H1 (cell line): ENCODE measurements around the gene CCDC81. TPM values are rescaled to one million over a fixed set of nuclear protein-coding genes. Genes with fewer than 3 reads are reported as not detected.

Source experiments
- BACH1 ChIP-seq: IDR thresholded peaks from 2 replicates; pipeline ENCODE4 v1.6.1; 2012; ENCODE audit warnings: low read length, improper control_type of control experiment
- HDAC2 ChIP-seq, 2 experiments: fragments of 300-600 bp in 1 of 2; sonication (generic) in 1 of 2; IDR thresholded peaks; 2 replicates each; pipeline ENCODE4 v1.6.1; 2011 to 2012; ENCODE audit warnings: low read depth in 2 of 2, low read length in 2 of 2, mild to moderate bottlenecking in 2 of 2, moderate library complexity in 2 of 2, borderline replicate concordance in 1 of 2, inconsistent platforms in 1 of 2
- POU5F1 ChIP-seq: IDR thresholded peaks from 2 replicates; pipeline ENCODE4 v1.6.1; 2011; ENCODE audit warnings: low read depth, mild to moderate bottlenecking, low read length, moderate library complexity
- TAF7 ChIP-seq: optimal IDR thresholded peaks from 2 replicates; pipeline ENCODE3; 2011; ENCODE audit warnings: low read depth, mild to moderate bottlenecking, inconsistent platforms, low read length, moderate library complexity, borderline replicate concordance
- polyA plus RNA-seq, 7 experiments: library from polyadenylated mRNA; depleted of rRNA in 3 of 7; stranded (reverse) in 5 of 7; unstranded in 2 of 7; fragments of >200 nt in 5 of 7; fragments of 200-250 nt in 2 of 7; gene quantifications; 1 replicate in 5 of 7; 2 replicates in 1 of 7; 4 replicates in 1 of 7; pipeline versions ENCODE4 v1.2.1 to v1.2.3, GENCODE V29; 2011 to 2013; ENCODE audit warnings: missing spikeins in 2 of 7, mixed read lengths in 2 of 7
- total RNA-seq: library from RNA; stranded (reverse); fragmentation: NEBNext Ultra II Directional; extraction: Animal tissue kit (Norgen Biotek cat#: 25700); gene quantifications from 2 replicates; pipeline ENCODE4 v1.2.1, GENCODE V29; 2021

CCDC81 gene
- total and polyA plus RNA-seq, 2 of the 8 experiments (the other 6 are each of a cell fraction or from before 2014, with no cell fraction given): 0.30 to 0.58 TPM

DNA sequence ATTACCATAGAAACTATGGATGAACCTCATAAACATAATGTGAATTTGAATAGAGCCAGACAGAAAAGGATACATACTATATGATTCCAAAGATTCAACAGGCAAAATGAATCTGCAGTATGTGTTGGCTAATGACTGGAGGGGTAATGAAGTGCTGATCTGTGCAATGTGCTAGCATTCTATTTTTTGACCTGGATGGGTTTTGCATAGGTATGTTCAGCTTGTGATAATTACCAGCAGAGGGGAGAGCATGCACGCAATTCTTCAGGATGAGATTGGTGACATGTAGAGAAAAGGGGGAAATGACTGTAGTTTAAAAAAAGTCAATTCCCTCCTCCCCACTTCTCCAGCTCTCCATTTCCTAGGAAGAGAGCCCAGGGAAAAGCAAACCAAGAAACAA is 618 bp upstream of the CCDC81 start (continued):
- no peak for TF ChIP-seq POU5F1
- TF ChIP-seq HDAC2 (IDR thresholded peaks at IDR 0.05; ENCODE audit: borderline replicate concordance in 1 of 2, low read depth in 2 of 2, low read length in 2 of 2): no peak
- no peak for TF ChIP-seq BACH1
- TF ChIP-seq TAF7: no peak
